Measurements from ENCODE around the gene RNU5D-1.

GRCh38 chr1:44735992-44736391 is 5.0 kb upstream of the RNU5D-1 start:
- TF ChIP-seq CTCF (IDR thresholded peaks at IDR 0.05) (no peak), POLR2A (IDR thresholded peaks at IDR 0.05) (no peak)

All from tibial nerve (tissue), 3 donors.